Smooth muscle cell (in vitro differentiated cells): ENCODE measurements around the gene HNRNPUL1. TPM values are rescaled to one million over a fixed set of nuclear protein-coding genes. Genes with fewer than 3 reads are reported as not detected.

ENCODE experiments used
- DNase-seq: peaks from one replicate; lab custom pipeline; 2025; ENCODE audit not compliant: unreplicated experiment; lab: John Stamatoyannopoulos, UW
- H2AFZ ChIP-seq: fragments of 200-600 bp; sonication (generic); 2 replicates; pipeline ENCODE4 v1.6.0; 2016; ENCODE audit warnings: antibody characterized with exemption, low read depth, mild to moderate bottlenecking
- H3F3A ChIP-seq: fragments of 200-600 bp; sonication (generic); 2 replicates; pipeline ENCODE4 v1.6.0; 2017; ENCODE audit warnings: antibody characterized with exemption, low read depth
- H3K27ac ChIP-seq: fragments of 200-600 bp; sonication (generic); 2 replicates; pipeline ENCODE4 v1.5.1; 2016; ENCODE audit warnings: low read depth, mild to moderate bottlenecking
- H3K27me3 ChIP-seq: fragments of 200-600 bp; sonication (generic); 2 replicates; pipeline ENCODE4 v1.6.1; 2016; ENCODE audit warnings: low read depth, mild to moderate bottlenecking
- H3K36me3 ChIP-seq: fragments of 200-600 bp; sonication (generic); 2 replicates; pipeline ENCODE4 v1.5.1; 2016; ENCODE audit warnings: low read depth
- H3K4me1 ChIP-seq: fragments of 200-600 bp; sonication (generic); 2 replicates; pipeline ENCODE4 v1.5.1; 2016; ENCODE audit warnings: low read depth
- H3K4me2 ChIP-seq: fragments of 200-600 bp; sonication (generic); 2 replicates; pipeline ENCODE4 v1.6.0; 2016; ENCODE audit warnings: mild to moderate bottlenecking
- H3K4me3 ChIP-seq: fragments of 200-600 bp; sonication (generic); 2 replicates; pipeline ENCODE4 v1.5.1; 2016; ENCODE audit warnings: mild to moderate bottlenecking
- H3K79me2 ChIP-seq: fragments of 200-600 bp; sonication (generic); 2 replicates; pipeline ENCODE4 v1.6.0; 2016; ENCODE audit warnings: low read depth, mild to moderate bottlenecking
- H3K9ac ChIP-seq: fragments of 200-600 bp; sonication (generic); 2 replicates; pipeline ENCODE4 v1.6.0; 2016; ENCODE audit warnings: low read depth
- H3K9me3 ChIP-seq: fragments of 200-600 bp; sonication (generic); replicated peaks from 2 replicates; pipeline ENCODE4 v1.5.1; 2016; ENCODE audit warnings: low read depth
- H4K20me1 ChIP-seq: fragments of 200-600 bp; sonication (generic); 2 replicates; pipeline ENCODE4 v1.6.0; 2016; ENCODE audit warnings: low read depth
- CTCF ChIP-seq: fragments of 200-600 bp; sonication (generic); IDR thresholded peaks from 2 replicates; pipeline ENCODE4 v1.5.1; 2017; ENCODE audit warnings: borderline replicate concordance, mild to moderate bottlenecking, antibody characterized with exemption; ENCODE audit not compliant: insufficient read depth, poor library complexity, severe bottlenecking
- WGBS: methylation state at CpG from one replicate; pipeline ENCODE4 v1.1.7; 2016; ENCODE audit warnings: low lambda C conversion rate; 5-methylcytosine and 5-hydroxymethylcytosine counted together
- polyA plus RNA-seq: library from polyadenylated mRNA; unstranded; fragments of >200 nt; fragmentation: Nextera tagmentation; extraction: Ambion mirVana; gene quantifications from 2 replicates; pipeline ENCODE4 v1.2.1, GENCODE V29; 2016
- total RNA-seq: library from RNA; depleted of rRNA; stranded (reverse); fragments of >200 nt; gene quantifications from 2 replicates; pipeline ENCODE4 v1.2.3, GENCODE V29; 2014

HNRNPUL1 gene
- total RNA-seq: 78.6 and 101 TPM in 2 replicates
- 121 and 125 TPM in 2 replicates for polyA plus RNA-seq

GRCh38 chr19:41263850-41264580 lies at the start of gene HNRNPUL1:
Gene HNRNPUL1 (plus strand): TSS chr19:41264372. CDS start chr19:41264504, 132 bp downstream.
- DNase-seq: peak; percentile 98
- H3K36me3 ChIP-seq: peaks cover 11% of the 10 kb centered on the region
- WGBS: 1% methylated on average over 55 of the region's 55 CpGs
- H4K20me1 ChIP-seq: peaks cover 31% of the 10 kb centered on the region
- H3K79me2 ChIP-seq: peaks cover 47% of the 10 kb centered on the region
- H3K4me1 ChIP-seq: peaks cover 15% of the 10 kb centered on the region
- peaks cover under 1% of the 10 kb centered on the region for H3F3A ChIP-seq
- H2AFZ ChIP-seq: no peak within 1 kb of the TSS
- H3K4me3 ChIP-seq: peak within 1 kb of the TSS; percentile 66
- H3K9ac ChIP-seq: peak within 1 kb of the TSS; percentile 96
- peak within 1 kb of the TSS; percentile 96 for H3K4me2 ChIP-seq
- peak within 1 kb of the TSS; percentile 97 for H3K27ac ChIP-seq
- no peaks in the 10 kb centered on the region for H3K27me3 ChIP-seq
- TF ChIP-seq CTCF: peak; percentile 32
- H3K9me3 ChIP-seq: no peaks in the 10 kb centered on the region

DNA sequence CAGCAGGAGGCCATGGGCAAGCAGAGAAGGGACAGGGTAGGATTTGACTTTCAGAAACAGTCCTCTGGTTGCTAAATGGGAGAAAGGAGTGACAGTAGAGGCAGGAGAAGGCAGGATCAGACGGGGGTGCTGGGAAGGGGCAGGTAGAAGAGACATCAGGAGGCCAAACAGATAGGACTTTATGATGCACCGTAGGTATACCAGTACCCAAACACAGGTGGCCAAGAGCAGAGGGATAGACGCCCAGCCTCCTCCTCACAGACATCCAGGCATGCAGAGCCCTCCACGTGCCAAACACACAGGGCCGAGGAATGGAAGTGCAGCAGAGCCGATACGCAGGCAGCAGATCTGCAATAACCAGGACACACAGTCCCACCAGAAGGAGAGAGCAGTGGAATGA lies 46.4 kb upstream of the HNRNPUL1 start:
- H3K4me1 ChIP-seq: peaks cover 6% of the 10 kb centered on the region
- H3K27me3 ChIP-seq: no peaks in the 10 kb centered on the region
- H4K20me1 ChIP-seq: no peaks in the 10 kb centered on the region
- no peaks in the 10 kb centered on the region for H3K36me3 ChIP-seq
- no peak overlapping the region for H3K4me3 ChIP-seq
- H3K79me2 ChIP-seq: peaks cover 7% of the 10 kb centered on the region
- H3K4me2 ChIP-seq: no peak overlapping the region
- 77% methylated on average over 7 of the region's 7 CpGs for WGBS
- H3F3A ChIP-seq: peaks cover 7% of the 10 kb centered on the region
- no peak for TF ChIP-seq CTCF
- H3K27ac ChIP-seq: no peak overlapping the region
- no peak for DNase-seq
- H3K9me3 ChIP-seq: no peaks in the 10 kb centered on the region
- H2AFZ ChIP-seq: no peak overlapping the region
- peak overlapping the region; percentile 95 for H3K9ac ChIP-seq

- no peak overlapping the region for H2AFZ ChIP-seq
- peak overlapping the region; percentile 95 for H3K9ac ChIP-seq
- H3K4me3 ChIP-seq: peak overlapping the region; percentile 75
These were observed 45.9 kb upstream of the HNRNPUL1 start for GRCh38 chr19:41218249-41218614.

More at GRCh38 chr19:41218249-41218614, 45.9 kb upstream of the HNRNPUL1 start:
- DNase-seq: no peak
- Histone ChIP-seq H3K9me3 (no peaks in the 10 kb centered on the region), H3F3A (peaks cover 7% of the 10 kb centered on the region), H3K4me2 (peak overlapping the region; percentile 94), H4K20me1 (no peaks in the 10 kb centered on the region), H3K27ac (peak overlapping the region; percentile 92), H3K27me3 (no peaks in the 10 kb centered on the region), H3K79me2 (peaks cover 7% of the 10 kb centered on the region), H3K4me1 (peaks cover 9% of the 10 kb centered on the region), H3K36me3 (no peaks in the 10 kb centered on the region)
- no peak for TF ChIP-seq CTCF
- 74% methylated on average over 7 of the region's 7 CpGs for WGBS
